Measurements from ENCODE around the gene FAP.

GRCh38 chr2:162226836-162227235 is 16.4 kb downstream of the FAP start:
- TF ChIP-seq POLR2A (IDR thresholded peaks at IDR 0.05) (no peak), CTCF (IDR thresholded peaks at IDR 0.05) (no peak), EP300 (IDR thresholded peaks at IDR 0.05; ENCODE audit: low read depth) (no peak)
